ENCODE measurements around the gene DPP3. TPM values are rescaled to one million over a fixed set of nuclear protein-coding genes. Genes with fewer than 3 reads are reported as not detected.
A peak's percentile ranks its signal among the peaks of the same experiment; 100 is the strongest.

DPP3 gene
- total RNA-seq, 1 experiment from 2014 or later: 124 TPM

GRCh38 chr11:66473608-66474515 lies 6.4 kb upstream of the DPP3 start:
- DNase-seq: no peak
- Histone ChIP-seq H3K4me3 (no peak overlapping the region), H3K36me3 (peaks cover 3% of the 10 kb centered on the region), H3K27me3 (no peaks in the 10 kb centered on the region), H3K9me3 (no peaks in the 10 kb centered on the region)

GRCh38 chr11:66475349-66476172 lies 4.7 kb upstream of the DPP3 start:
- H3K9me3 ChIP-seq: no peaks in the 10 kb centered on the region
- H3K36me3 ChIP-seq: peaks cover 5% of the 10 kb centered on the region
- no peak overlapping the region for H3K4me3 ChIP-seq
- DNase-seq: no peak
- H3K27me3 ChIP-seq: no peaks in the 10 kb centered on the region

- Histone ChIP-seq H3K4me3 (no peak overlapping the region), H3K36me3 (peaks cover 5% of the 10 kb centered on the region), H3K9me3 (no peaks in the 10 kb centered on the region), H3K27me3 (no peaks in the 10 kb centered on the region)
- no peak for DNase-seq
Observed at GRCh38 chr11:66476173-66476840, 3.9 kb upstream of the DPP3 start.

GRCh38 chr11:66476841-66477251 lies 3.4 kb upstream of the DPP3 start:
- DNase-seq: no peak
- H3K4me3 ChIP-seq: no peak overlapping the region
- no peaks in the 10 kb centered on the region for H3K27me3 ChIP-seq
- no peaks in the 10 kb centered on the region for H3K9me3 ChIP-seq
- H3K36me3 ChIP-seq: peaks cover 6% of the 10 kb centered on the region

- Histone ChIP-seq H3K27me3 (no peaks in the 10 kb centered on the region), H3K9me3 (no peaks in the 10 kb centered on the region), H3K4me3 (no peak overlapping the region), H3K36me3 (peaks cover 9% of the 10 kb centered on the region)
- DNase-seq: no peak
Observed at GRCh38 chr11:66477263-66478201, 2.7 kb upstream of the DPP3 start.

GRCh38 chr11:66478729-66479393 lies 1.4 kb upstream of the DPP3 start:
- H3K36me3 ChIP-seq: peaks cover 17% of the 10 kb centered on the region
- no peaks in the 10 kb centered on the region for H3K9me3 ChIP-seq
- DNase-seq: no peak
- H3K27me3 ChIP-seq: no peaks in the 10 kb centered on the region
- H3K4me3 ChIP-seq: peak overlapping the region; percentile 72

GRCh38 chr11:66479394-66480116 lies 679 bp upstream of the DPP3 start:
- Histone ChIP-seq H3K36me3 (peaks cover 17% of the 10 kb centered on the region), H3K9me3 (no peaks in the 10 kb centered on the region), H3K27me3 (no peaks in the 10 kb centered on the region)

GRCh38 chr11:66484806-66485380 lies 4.7 kb downstream of the DPP3 start:
- peaks cover 18% of the 10 kb centered on the region for H3K36me3 ChIP-seq
- no peaks in the 10 kb centered on the region for H3K27me3 ChIP-seq
- no peak for DNase-seq
- H3K9me3 ChIP-seq: no peaks in the 10 kb centered on the region
- H3K4me3 ChIP-seq: no peak overlapping the region

More at GRCh38 chr11:66479394-66480116, 679 bp upstream of the DPP3 start:
- peak overlapping the region; percentile 72 for H3K4me3 ChIP-seq
- peak; percentile 65 for DNase-seq

- Histone ChIP-seq H3K4me3 (no peak overlapping the region), H3K9me3 (no peaks in the 10 kb centered on the region), H3K36me3 (peaks cover 12% of the 10 kb centered on the region), H3K27me3 (no peaks in the 10 kb centered on the region)
- no peak for DNase-seq
Observed at GRCh38 chr11:66488957-66489356, 8.7 kb downstream of the DPP3 start.

- no peak overlapping the region for H3K4me3 ChIP-seq
- no peaks in the 10 kb centered on the region for H3K9me3 ChIP-seq
- H3K36me3 ChIP-seq: peaks cover 12% of the 10 kb centered on the region
- H3K27me3 ChIP-seq: no peaks in the 10 kb centered on the region
- DNase-seq: no peak
Observed at GRCh38 chr11:66489636-66490035, 9.4 kb downstream of the DPP3 start.

- DNase-seq: no peak
- H3K27me3 ChIP-seq: no peaks in the 10 kb centered on the region
- H3K9me3 ChIP-seq: no peaks in the 10 kb centered on the region
- peaks cover 12% of the 10 kb centered on the region for H3K36me3 ChIP-seq
- H3K4me3 ChIP-seq: no peak overlapping the region
Observed at GRCh38 chr11:66491315-66491935, 11.2 kb downstream of the DPP3 start.

GRCh38 chr11:66492161-66492865 lies 12.1 kb downstream of the DPP3 start:
- no peaks in the 10 kb centered on the region for H3K9me3 ChIP-seq
- peaks cover 14% of the 10 kb centered on the region for H3K36me3 ChIP-seq
- no peak overlapping the region for H3K4me3 ChIP-seq
- DNase-seq: no peak
- no peaks in the 10 kb centered on the region for H3K27me3 ChIP-seq

- Histone ChIP-seq H3K27me3 (no peaks in the 10 kb centered on the region), H3K4me3 (no peak overlapping the region), H3K9me3 (no peaks in the 10 kb centered on the region), H3K36me3 (peaks cover 16% of the 10 kb centered on the region)
- DNase-seq: no peak
Observed at GRCh38 chr11:66493130-66493529, 12.9 kb downstream of the DPP3 start.

- Histone ChIP-seq H3K27me3 (no peaks in the 10 kb centered on the region), H3K36me3 (peaks cover 21% of the 10 kb centered on the region), H3K9me3 (no peaks in the 10 kb centered on the region), H3K4me3 (no peak overlapping the region)
- no peak for DNase-seq
Observed at GRCh38 chr11:66494458-66494857, 14.2 kb downstream of the DPP3 start.
